ENCODE data around the gene TRPM5.

TRPM5 gene

GRCh38 chr11:2420502-2421225 lies 23.6 kb downstream of the TRPM5 start:
- peak; percentile 73 for DNase-seq

- peak; percentile 58 for DNase-seq
Observed at GRCh38 chr11:2419638-2420501, 24.4 kb downstream of the TRPM5 start.

- DNase-seq: no peak
Observed at GRCh38 chr11:2418693-2419360, 25.5 kb downstream of the TRPM5 start.

GRCh38 chr11:2417856-2418692 lies 26.2 kb downstream of the TRPM5 start:
- DNase-seq: no peak

DNA sequence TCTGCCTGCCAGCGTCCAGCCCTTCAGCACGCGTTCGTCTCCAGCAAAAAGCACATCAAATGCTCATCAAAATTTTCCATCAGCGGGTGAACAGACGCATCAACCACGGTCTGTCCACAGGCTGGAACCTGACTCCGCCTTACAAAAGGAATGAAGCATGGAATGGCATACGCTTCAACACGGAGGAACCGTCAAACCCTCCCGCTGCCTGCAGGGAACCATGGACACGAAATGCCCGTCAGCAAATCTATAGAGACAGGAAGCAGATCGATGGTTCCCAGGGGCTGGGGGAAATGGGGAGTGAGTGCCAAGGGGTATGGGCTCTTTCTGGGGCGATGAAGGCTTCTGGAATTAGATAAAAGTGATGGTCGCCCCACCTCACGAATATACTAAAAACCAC lies 27.5 kb downstream of the TRPM5 start:
- no peak for DNase-seq

- no peak for DNase-seq
Observed at GRCh38 chr11:2415601-2416380, 28.5 kb downstream of the TRPM5 start.

GRCh38 chr11:2415171-2415570 lies 29.1 kb downstream of the TRPM5 start:
- no peak for DNase-seq

DNA sequence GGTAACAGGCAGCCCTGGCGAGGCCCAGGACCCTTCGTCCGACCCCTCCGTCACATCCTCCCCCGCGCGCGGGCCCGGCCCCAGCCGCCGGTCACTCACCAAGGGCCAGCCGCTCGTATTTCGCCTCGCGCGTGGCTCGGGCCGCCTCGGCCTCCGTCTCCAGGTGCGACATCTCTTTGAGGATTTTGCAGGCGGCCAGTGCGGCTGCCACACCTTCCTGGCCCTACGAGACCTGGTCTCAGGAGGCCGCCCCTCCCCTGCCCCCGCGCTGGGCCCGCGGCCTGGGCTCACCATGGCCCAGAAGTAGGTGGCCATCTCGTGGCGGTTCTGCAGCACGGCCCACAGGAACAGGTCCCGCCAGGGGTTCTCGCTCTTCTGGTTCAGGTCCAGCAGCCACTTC lies 29.7 kb downstream of the TRPM5 start:
- no peak for DNase-seq

DNA sequence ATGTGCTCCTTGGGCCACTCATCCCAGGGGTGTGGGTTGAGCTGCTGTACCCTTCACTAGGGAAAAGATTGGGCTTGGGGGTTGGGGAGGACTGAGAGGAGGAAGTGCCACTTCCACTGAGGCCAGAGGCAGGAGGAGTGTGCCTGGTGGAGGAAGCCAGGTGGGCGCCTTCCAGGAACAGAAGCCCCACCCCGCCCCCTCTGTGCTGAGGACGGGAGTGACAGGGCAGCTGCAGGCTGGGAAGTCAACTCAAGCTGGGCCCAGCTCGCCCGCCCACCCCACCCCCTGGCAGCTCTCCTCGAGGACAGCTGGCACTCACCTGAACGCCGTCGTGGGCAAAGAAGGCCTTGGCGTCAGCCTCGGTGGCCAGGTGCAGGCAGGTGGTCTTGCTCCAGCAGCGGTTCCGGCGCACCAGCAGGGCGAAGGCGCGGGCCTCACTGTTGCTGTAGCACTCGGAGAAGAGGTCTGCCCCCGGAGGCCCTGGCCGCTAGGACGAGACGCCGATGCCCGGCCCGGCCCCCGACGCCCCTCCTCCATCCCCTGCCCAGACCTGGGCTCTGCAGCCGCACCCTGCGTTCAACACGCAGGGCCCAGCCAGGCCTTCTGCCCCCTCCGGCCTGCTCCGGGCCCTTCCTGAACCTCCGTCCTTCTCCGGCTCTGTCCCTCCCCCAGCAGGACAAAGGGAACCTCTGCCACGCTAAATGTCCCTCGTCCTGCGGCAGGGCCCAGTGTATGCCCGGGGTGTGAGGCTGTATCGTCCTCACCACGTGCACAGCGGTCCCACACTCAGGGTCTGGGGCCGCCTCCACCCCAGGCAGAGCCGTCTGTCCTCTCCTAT lies 30.4 kb downstream of the TRPM5 start:
- DNase-seq: no peak

DNA sequence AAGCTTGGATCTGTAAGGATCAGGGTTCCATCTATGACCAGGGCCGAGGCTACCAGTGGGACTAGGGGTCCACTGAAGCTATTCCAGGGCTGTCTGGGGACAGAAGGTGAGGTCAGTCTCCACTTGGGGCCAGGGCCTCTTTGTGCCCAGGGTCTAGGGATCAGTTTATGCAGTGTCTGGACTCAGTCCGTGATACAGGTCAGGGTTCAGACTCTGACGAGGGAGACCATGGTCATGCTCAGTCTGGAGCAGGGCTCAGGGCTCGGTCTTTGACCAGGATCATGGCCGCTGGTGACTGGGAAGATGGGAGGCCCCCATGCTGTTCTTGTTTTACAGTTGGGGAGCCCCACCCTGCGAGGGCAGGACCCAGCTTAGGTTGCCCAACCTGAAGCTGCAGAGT lies 32.0 kb downstream of the TRPM5 start:
- no peak for DNase-seq

DNA sequence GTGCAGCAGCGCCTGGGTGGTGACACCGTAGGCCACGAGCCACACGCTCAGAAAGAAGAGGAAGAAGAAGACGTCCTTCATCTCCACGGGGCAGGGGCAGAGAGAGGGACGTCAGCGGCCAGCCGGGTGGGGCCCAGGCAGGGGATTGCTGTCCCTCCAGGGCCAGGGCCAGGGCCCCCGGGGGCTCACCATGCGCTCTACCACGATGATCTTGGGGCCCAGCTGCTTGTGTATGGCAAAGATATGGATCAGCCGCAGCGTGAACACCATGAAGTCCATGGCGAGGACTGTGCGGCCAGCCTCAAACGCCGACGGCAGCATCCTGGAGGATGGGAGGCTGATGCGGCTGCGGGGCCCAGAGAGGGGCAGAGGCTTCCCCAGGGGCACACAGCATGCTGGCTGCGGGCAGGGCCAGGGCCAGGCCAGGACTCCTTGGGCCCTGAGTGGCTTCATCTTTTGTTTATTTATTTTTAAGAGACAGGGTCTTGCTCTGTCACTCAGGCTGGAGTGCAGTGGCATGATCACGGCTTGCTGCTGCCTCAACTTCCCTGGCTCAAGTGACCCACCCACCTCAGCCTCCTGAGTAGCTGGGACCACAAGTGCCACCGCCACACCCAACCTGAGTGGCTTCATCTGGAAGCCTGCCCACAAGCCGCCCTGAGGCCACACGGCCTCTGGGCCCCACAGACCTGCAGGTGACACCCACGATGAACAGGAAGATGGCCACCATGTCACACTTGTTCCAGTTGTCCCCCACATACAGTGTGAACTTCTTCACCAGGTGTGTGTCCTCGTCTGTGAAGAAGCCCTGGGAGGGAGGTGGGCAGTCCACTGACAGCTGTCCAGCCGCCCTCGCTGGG lies 32.6 kb downstream of the TRPM5 start:
- DNase-seq: no peak

DNA sequence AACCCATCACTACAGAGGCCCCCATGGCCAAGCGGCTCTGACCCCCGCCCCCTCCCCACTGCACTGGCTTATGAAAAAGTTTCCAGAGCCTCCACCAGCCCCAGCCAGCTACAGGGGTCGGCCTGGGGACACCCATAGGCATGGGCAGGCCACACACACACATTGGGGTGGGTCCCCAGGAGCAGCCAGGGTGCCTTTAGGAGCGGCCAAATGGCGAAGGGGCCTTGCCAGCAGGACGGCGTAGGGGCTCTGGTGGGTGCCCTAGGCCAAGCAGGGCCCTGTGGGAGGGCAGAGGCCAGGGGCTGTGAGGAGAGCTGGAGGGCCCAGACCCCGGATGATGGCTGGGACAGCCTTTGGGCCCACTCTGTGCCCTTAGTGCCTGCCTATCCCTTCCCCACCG lies 33.7 kb downstream of the TRPM5 start:
- no peak for DNase-seq

DNA sequence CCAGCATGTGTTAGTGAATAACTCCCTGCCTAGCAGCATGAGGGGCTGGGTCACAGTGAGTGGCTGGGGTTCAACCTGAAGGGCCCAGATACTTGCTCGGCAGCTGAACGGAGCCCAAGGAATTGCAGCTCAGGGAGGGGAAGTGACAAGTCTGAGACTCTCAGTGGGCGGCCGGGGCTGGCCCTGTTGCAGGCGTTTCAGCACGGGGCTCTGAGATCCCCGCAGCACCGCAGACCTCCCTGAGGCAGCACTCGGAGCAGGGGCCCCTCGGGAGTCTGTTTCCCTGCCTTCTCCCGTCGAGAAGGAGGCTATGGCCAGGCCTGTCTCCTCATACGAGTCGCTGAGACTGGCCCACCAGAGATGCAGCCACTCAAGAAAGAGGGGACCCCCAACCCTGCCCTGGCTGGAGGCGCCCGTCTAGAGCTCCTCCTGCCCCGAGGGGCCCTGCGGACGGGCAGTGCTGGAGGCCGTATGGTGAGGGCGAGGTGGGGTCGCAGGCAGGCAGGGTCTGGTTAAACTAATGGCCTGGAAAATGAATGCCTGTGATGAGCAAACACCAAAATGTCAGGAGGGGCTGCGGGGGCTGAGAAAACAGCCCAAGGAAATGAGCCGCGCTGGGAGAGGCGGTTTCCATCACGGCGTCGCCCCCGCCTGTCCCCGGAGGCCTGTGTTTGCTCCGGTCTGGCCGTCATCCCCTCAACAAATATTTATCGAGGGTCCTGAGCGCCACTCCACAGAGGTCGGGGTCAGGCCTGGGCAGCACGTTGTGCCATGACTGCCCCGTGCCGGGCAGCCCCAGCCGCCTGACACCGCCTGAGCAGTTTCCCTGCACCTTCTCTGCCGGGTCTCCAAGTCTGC lies 34.5 kb downstream of the TRPM5 start:
- no peak for DNase-seq

DNA sequence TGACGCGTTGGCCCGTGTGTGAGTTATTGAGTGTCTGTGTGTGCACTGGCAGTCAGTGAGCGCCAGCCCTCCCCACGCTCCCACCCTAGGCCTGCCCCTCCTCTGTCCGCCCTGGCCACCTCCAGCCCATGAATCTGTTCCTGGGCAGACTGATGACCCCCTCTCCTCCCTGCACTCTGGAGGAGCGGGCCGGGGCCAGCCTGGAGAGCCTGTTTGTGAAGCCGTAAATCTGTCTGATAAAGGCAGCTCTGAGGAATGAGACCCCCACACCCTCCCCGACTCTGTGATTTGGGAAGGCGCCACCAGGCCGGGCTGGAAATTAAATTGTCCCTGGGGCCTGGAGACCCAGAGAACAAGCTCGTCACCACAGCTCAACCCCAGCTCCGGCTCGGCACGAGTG lies 35.2 kb downstream of the TRPM5 start:
- DNase-seq: no peak

DNA sequence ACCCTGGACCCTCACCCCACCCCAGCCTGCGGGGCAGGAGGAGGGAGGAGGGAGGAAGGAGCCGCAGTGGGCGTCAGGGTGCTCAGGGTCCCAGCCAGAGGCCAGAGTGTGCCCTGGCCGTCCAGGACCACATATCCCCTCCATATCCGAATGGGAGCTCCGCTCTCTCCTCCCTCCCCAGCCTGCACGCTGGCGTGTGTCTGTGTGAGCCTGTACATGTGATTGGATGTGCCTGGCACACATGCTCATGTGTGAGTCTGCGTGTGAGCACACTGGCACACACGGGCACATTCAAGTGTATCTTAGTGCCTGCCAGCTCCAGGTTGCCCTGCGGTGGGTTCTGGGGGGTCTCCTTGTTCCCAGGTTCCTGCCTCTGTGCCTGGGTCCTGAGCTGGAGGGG lies 35.6 kb downstream of the TRPM5 start:
- DNase-seq: no peak

DNA sequence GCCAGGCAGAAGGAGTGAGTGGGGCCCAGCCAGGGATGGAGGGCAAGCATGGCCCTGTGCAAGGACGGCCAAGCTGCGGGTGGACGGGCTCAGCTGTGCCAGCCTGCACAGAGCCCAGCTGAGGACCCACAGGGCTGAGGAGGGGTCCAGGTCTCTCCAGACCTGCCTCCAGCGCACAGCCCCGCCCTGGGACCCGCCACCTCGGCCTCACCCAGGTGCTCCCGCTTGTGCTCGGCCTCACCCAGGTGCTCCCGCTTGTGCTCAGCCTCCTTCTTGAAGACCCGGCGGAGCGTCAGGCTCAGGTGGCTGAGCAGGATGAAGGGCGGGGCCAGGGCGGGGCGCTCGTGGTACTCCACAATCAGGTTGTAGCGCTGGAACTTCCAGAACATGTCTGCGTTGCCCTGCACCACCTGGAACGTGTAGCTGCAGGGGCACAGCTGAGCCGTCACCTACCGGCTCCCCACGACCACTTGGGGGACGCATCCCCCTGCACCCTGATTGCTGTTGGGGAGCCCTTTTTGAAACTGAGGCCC lies 37.4 kb downstream of the TRPM5 start:
- no peak for DNase-seq

GRCh38 chr11:2406451-2406850 lies 37.9 kb downstream of the TRPM5 start:
- DNase-seq: no peak

GRCh38 chr11:2404735-2405196 lies 39.5 kb downstream of the TRPM5 start:
- DNase-seq: no peak
